ENCODE measurements around the gene PRAC2.

DNA sequence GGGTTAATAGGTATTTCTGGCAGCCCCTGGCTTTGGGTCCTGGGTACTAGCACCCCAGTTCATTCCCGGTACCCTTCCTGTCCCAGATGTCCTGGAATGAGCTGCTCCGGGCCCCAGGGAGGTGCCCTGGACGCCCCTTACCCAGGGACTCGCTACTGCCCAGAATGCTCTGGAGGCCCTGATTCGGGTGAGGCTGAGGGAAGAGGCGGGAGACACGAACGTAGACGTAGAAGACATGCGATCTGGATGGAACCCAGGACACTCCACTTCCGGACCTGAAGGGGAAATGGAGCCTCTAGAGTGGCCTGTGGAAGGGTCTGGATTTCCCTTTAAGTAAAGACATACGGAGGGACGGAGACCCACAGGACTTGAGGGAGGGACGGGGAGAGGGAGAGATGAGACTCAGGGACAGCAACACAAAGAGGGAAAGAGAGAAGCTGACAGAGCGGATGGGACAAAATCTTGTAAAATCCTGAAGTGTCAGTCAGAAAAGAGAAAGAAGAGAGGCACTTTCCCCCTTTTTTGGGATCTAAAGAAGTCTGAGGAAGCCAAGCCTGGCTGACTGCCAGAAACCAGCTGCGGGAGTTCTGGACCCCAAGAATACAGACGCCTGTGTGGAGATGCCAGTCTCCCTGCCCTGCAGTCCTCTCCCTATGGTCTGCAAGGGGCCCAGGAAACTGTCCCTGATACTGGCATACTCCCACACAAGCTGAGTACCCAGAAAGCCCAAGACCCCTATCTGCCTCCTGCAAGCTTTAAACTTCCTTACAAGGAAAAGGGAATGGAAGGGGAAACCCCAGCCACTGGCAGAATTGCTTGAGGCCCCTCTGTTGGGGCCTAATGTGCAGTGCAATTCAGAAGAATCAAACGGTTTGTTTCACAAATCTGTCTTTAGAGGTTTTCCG is 6.6 kb downstream of the PRAC2 start:
- no peak for TF ChIP-seq FOXM1 (IDR thresholded peaks at IDR 0.05; ENCODE audit: borderline replicate concordance, low read depth)
- no peak for TF ChIP-seq YY1 (IDR thresholded peaks at IDR 0.05; ENCODE audit: low read depth)
- TF ChIP-seq, protein P1, sequence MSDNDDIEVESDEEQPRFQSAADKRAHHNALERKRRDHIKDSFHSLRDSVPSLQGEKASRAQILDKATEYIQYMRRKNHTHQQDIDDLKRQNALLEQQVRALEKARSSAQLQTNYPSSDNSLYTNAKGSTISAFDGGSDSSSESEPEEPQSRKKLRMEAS (IDR thresholded peaks at IDR 0.05) = no peak
- TF ChIP-seq TCF12 (IDR thresholded peaks at IDR 0.05; ENCODE audit: low read depth) = no peak
- TF ChIP-seq, protein P2, sequence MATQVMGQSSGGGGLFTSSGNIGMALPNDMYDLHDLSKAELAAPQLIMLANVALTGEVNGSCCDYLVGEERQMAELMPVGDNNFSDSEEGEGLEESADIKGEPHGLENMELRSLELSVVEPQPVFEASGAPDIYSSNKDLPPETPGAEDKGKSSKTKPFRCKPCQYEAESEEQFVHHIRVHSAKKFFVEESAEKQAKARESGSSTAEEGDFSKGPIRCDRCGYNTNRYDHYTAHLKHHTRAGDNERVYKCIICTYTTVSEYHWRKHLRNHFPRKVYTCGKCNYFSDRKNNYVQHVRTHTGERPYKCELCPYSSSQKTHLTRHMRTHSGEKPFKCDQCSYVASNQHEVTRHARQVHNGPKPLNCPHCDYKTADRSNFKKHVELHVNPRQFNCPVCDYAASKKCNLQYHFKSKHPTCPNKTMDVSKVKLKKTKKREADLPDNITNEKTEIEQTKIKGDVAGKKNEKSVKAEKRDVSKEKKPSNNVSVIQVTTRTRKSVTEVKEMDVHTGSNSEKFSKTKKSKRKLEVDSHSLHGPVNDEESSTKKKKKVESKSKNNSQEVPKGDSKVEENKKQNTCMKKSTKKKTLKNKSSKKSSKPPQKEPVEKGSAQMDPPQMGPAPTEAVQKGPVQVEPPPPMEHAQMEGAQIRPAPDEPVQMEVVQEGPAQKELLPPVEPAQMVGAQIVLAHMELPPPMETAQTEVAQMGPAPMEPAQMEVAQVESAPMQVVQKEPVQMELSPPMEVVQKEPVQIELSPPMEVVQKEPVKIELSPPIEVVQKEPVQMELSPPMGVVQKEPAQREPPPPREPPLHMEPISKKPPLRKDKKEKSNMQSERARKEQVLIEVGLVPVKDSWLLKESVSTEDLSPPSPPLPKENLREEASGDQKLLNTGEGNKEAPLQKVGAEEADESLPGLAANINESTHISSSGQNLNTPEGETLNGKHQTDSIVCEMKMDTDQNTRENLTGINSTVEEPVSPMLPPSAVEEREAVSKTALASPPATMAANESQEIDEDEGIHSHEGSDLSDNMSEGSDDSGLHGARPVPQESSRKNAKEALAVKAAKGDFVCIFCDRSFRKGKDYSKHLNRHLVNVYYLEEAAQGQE (IDR thresholded peaks at IDR 0.05; ENCODE audit: low read depth) = no peak
